CD4-positive, alpha-beta T cell treated with Interleukin-4 for 4 hours (primary cell): ENCODE results near the gene OBI1.
"Not testable (repeated sequence)": the region's sequence is repeated elsewhere in the genome, so short reads cannot be mapped to it uniquely, and the experiment has no call there.

ENCODE experiments used
- DNase-seq: peaks from one replicate; pipeline ENCODE4 v3.0.0-alpha.2; 2020

Gene OBI1

GRCh38 chr13:78658630-78659449 is at the start of gene OBI1:
TSS of gene OBI1 (minus strand) at chr13:78659155. CDS start at chr13:78659120, 35 bp downstream.
- peak; percentile 92 for DNase-seq

DNA sequence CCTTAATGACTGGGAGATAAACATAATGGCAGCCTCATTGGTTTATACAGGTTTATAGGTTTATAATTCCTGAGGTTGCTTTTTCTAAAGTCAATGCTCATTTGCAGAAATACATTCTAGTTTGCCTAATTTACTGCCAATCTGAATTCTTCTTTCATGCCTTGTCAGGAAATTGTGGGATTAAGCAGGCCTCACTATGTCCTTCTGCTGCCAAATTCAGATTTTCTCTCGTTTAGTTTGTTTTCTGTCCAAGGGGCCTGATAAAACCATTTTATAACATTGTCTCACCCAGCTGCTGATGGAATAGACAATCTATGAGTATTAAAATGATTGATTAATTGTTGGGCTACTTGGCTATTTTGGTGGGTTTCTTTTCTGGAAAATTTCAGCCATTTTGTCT is 42.4 kb upstream of the OBI1 start:
- no peak for DNase-seq

GRCh38 chr13:78700121-78700910 is 41.4 kb upstream of the OBI1 start:
- no peak for DNase-seq

DNA sequence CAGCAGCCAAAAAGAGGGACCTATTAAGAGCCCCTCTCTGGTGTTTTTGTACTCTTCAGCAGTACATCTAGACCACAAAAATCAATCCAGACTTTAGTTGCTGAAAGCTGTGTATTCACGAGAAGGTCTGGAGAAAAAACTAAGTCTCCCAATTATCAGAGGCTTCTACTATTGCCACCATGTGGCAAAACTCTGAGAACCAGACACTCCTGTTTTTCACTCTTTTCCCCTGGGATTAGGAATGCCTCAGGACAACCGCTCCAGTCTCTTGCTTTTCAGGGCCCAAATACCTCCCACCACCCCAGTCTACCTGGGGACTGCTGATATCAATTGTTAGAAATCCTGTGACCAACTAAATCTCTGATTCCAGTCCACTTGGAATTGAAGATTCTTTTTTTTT is 30.1 kb upstream of the OBI1 start:
- DNase-seq = no peak

GRCh38 chr13:78686461-78686860 is 27.5 kb upstream of the OBI1 start:
- DNase-seq = no peak

- no peak for DNase-seq
Observed at GRCh38 chr13:78680576-78681350, 21.8 kb upstream of the OBI1 start.

DNA sequence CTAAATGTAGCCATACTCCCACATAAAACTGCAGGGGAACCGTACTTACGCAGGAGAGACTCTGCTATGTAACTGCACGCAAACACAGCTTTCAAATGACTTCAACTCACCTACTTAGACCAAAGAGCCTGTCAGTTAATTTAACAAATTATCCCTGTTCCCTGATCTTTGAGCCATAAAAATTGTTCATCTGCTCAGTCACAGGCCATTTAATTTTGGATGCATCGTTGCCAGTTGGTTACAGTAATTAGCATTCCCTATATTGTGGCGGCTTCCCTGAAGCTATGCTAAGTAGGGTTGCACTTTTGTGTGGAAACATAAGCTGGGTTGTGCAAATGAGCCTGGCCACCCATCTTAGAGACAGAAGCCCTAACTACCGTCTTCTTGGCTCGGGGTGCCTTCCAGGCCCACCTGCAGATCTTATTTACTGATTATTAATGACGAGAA is 21.2 kb upstream of the OBI1 start:
- DNase-seq = no peak

- DNase-seq = no peak
Observed at GRCh38 chr13:78679329-78679728, 20.4 kb upstream of the OBI1 start.

GRCh38 chr13:78675112-78675511 is 16.2 kb upstream of the OBI1 start:
- DNase-seq = no peak

DNA sequence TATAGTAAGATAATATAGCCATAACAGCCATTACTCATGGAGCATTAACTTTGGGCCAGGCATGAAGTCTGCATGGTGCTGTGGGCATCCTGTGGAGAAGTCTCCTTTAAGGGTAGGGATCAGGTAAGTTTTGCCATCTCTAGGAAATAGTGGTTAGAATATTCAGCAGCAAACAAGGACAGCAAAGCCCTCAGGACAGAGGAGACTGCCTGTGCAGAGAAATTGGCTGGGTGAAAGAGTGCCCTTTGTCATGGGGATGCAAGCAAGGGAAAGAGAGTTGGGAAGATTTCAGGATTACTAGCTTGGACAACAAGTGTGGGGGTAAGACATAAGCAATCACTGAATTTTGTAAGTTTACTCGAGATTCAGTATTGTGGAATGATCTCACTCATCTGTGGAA is 15.7 kb upstream of the OBI1 start:
- DNase-seq = no peak

GRCh38 chr13:78662467-78662866 is 3.5 kb upstream of the OBI1 start:
- DNase-seq = no peak

- no peak for DNase-seq
Observed at GRCh38 chr13:78660495-78660857, 1.5 kb upstream of the OBI1 start.

DNA sequence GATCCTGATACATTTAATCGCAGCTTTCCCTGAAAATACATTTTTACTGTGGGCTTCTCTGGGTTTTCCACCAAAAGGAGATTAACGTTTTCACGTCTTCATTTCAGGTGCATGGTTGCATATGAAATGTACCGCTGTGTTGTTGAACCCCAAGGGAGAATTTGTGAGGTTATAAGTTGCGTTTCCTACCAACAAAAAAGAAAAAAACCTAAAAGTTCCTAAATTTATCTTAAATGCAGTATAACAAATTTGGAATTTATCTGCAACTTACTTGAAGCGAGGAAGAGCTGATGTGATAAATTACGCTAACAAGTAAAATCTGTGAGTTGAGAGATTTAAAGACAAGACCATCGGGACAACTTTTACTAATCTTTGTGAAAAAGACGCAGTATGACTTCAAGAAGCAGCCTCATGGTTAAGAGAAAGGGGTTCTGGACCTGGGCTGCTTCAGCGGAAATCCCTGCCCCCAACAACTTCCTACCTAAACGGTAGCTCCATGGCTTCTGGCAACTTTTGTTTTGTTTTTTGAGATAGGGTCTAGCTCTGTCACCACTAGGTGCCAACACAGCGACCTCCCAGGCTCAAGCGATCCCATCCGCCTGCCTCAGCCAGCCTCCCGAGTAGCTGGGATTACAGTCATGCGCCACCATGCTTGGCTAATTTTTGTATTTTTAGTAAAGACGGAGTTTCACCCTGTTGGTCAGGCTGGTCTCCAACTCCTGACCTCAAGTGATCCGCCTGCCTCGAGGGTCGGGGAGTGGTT is 958 bp upstream of the OBI1 start:
- no peak for DNase-seq

GRCh38 chr13:78659450-78659730 is 435 bp upstream of the OBI1 start:
- no peak for DNase-seq

- no peak for DNase-seq
Observed at GRCh38 chr13:78657699-78658629, 991 bp downstream of the OBI1 start.

DNA sequence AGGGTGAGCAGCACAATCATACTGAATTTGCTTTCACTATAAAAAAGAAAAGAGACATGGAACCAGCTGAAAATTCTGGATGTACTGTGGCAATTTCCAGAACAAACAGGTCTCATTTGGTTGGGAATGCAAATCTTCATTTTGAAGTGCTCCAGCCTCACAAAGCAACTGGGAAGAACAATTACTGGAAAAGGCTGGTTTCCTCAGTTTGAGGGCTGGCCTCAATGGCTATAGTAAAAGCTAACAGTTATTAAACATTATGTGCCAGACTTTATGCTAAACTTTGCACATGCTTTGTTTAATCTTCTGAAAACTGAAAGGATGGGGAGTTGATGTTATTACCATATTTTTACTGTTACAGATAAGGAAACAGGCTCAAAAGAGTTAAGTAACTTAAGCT is 3.0 kb downstream of the OBI1 start:
- no peak for DNase-seq

- DNase-seq = no peak
Observed at GRCh38 chr13:78655007-78655406, 3.9 kb downstream of the OBI1 start.

DNA sequence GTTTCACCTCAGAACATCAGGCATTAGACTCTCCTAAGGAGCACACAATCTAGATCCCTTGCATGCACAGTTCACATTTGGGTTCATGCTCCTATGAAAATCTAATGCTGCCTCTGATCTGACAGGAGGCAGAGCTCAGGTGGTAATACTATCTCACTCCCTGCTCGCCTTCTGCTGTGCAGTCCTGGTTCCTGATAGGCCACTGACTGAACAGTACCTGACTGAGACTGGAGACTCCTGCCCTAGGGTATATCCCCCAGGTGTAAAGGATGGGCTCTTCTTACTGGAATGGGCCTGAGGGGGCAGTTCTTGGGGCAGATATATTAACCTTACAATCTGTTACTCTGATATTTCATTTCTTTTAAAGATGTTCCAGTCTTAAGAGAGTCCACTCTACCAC is 6.3 kb downstream of the OBI1 start:
- DNase-seq = no peak

DNA sequence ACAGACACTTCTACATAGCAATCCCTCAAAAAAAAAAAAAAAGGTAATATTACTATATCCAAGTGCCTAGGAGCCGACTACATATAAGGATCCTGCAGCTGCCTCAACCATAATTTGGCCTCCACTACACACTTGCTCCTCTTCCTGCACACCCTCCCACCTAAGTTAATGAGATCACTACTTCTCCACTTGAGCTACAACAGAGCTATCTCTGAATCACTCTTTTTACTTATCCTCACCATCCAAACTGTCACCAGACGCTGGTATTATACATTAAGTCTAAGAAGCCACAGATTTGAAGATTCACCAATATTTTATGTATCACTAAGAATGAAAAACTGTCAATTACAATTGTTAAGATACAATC is 8.3 kb downstream of the OBI1 start:
- no peak for DNase-seq

- DNase-seq = no peak
Observed at GRCh38 chr13:78649997-78650716, 8.8 kb downstream of the OBI1 start.

DNA sequence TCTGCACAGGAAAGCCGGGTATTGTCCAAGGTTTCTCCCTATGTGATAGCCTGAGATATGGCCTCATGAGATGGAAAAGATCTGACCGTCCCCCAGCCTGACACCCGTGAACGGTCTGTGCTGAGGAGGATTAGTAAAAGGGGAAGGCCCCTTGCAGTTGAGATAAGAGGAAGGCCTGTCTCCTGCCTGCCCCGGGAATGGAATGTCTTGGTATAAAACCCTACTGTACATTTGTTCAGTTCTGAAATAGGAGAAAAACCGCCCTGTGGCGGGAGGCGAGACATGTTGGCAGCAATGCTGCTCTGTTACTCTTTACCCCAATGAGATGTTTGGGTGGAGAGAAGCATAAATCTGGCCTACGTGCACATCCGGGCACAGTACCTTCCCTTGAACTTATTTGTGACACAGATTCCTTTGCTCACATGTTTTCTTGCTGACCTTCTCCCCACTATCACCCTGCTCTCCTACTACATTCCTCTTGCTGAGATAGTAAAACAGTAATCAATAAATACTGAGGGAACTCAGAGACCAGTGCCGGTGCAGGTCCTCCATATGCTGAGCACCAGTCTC is 11.8 kb downstream of the OBI1 start:
- not testable (repeated sequence) for DNase-seq
